ENCODE data around the gene MBD3L5.
"Not testable (repeated sequence)": the region's sequence is repeated elsewhere in the genome, so short reads cannot be mapped to it uniquely, and the experiment has no call there.

DNA sequence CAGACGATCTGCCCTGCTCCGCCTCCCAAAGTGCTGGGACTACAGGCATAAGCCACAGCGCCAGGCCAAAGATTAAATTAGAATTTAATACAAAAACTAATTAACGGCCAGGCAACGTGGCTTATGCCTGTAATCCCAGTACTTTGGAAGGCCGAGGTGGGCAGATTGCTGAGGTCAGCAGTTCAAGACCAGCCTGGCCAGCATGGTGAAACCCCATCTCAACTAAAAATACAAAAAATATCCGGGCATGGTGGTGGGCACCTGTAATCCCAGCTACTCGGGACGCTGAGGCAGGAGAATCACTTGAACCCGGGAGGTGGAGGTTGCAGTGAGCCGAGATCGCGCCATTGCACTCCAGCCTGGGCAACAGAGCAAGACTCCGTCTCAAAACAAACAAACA lies 25.3 kb downstream of the MBD3L5 start:
- TF ChIP-seq, protein P1, sequence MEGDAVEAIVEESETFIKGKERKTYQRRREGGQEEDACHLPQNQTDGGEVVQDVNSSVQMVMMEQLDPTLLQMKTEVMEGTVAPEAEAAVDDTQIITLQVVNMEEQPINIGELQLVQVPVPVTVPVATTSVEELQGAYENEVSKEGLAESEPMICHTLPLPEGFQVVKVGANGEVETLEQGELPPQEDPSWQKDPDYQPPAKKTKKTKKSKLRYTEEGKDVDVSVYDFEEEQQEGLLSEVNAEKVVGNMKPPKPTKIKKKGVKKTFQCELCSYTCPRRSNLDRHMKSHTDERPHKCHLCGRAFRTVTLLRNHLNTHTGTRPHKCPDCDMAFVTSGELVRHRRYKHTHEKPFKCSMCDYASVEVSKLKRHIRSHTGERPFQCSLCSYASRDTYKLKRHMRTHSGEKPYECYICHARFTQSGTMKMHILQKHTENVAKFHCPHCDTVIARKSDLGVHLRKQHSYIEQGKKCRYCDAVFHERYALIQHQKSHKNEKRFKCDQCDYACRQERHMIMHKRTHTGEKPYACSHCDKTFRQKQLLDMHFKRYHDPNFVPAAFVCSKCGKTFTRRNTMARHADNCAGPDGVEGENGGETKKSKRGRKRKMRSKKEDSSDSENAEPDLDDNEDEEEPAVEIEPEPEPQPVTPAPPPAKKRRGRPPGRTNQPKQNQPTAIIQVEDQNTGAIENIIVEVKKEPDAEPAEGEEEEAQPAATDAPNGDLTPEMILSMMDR (conservative IDR thresholded peaks at IDR 0.05): not testable (repeated sequence)
- TF ChIP-seq EZH2 (IDR thresholded peaks at IDR 0.05; ENCODE audit: low read depth): not testable (repeated sequence)
